Activated naive CD4-positive, alpha-beta T cell treated with anti-CD3 and anti-CD28 coated beads, Interleukin-2, amount 50 U/mL, for 24 hours (primary cell): ENCODE measurements around the gene POLR3F.
"Not testable (repeated sequence)": the region's sequence is repeated elsewhere in the genome, so short reads cannot be mapped to it uniquely, and the experiment has no call there.

Experiments
- H3K27ac Mint-ChIP-seq: one replicate; pipeline ENCODE4 v1.8.0; 2021; ENCODE audit warnings: mild to moderate bottlenecking, mixed read lengths
- H3K27me3 Mint-ChIP-seq: one replicate; pipeline ENCODE4 v1.8.0; 2021; ENCODE audit warnings: mixed read lengths
- H3K36me3 Mint-ChIP-seq: one replicate; pipeline ENCODE4 v1.8.0; 2021; ENCODE audit warnings: mixed read lengths
- H3K4me1 Mint-ChIP-seq: one replicate; pipeline ENCODE4 v1.8.0; 2021; ENCODE audit warnings: mixed read lengths
- H3K4me3 Mint-ChIP-seq: one replicate; pipeline ENCODE4 v1.8.0; 2021; ENCODE audit warnings: mild to moderate bottlenecking, mixed read lengths
- H3K9me3 Mint-ChIP-seq: one replicate; pipeline ENCODE4 v1.8.0; 2021; ENCODE audit warnings: mixed read lengths

POLR3F gene

GRCh38 chr20:18526761-18527160 is 59.6 kb downstream of the POLR3F start:
- H3K27me3 Mint-ChIP-seq, H3K27ac Mint-ChIP-seq, H3K9me3 Mint-ChIP-seq, H3K4me3 Mint-ChIP-seq, H3K4me1 Mint-ChIP-seq: not testable (repeated sequence)
- H3K36me3 Mint-ChIP-seq = peaks cover 22% of the 10 kb centered on the region

- H3K27me3 Mint-ChIP-seq = no peaks in the 10 kb centered on the region
- H3K27ac Mint-ChIP-seq = no peak overlapping the region
- H3K9me3 Mint-ChIP-seq = no peaks in the 10 kb centered on the region
- H3K4me3 Mint-ChIP-seq = no peak overlapping the region
- H3K4me1 Mint-ChIP-seq = no peaks in the 10 kb centered on the region
- peaks cover 25% of the 10 kb centered on the region for H3K36me3 Mint-ChIP-seq
Observed at GRCh38 chr20:18527339-18527738, 60.1 kb downstream of the POLR3F start.

GRCh38 chr20:18527836-18528235 is 60.6 kb downstream of the POLR3F start:
- no peak overlapping the region for H3K4me3 Mint-ChIP-seq
- peaks cover 28% of the 10 kb centered on the region for H3K36me3 Mint-ChIP-seq
- no peak overlapping the region for H3K27ac Mint-ChIP-seq
- H3K4me1 Mint-ChIP-seq = no peaks in the 10 kb centered on the region
- H3K27me3 Mint-ChIP-seq = no peaks in the 10 kb centered on the region
- no peaks in the 10 kb centered on the region for H3K9me3 Mint-ChIP-seq

GRCh38 chr20:18529041-18529440 is 61.9 kb downstream of the POLR3F start:
- peak overlapping the region; percentile 36 for H3K27ac Mint-ChIP-seq
- H3K9me3 Mint-ChIP-seq = no peaks in the 10 kb centered on the region
- no peak overlapping the region for H3K4me3 Mint-ChIP-seq
- no peaks in the 10 kb centered on the region for H3K27me3 Mint-ChIP-seq
- no peaks in the 10 kb centered on the region for H3K4me1 Mint-ChIP-seq
- H3K36me3 Mint-ChIP-seq = peaks cover 28% of the 10 kb centered on the region

- H3K27ac Mint-ChIP-seq = no peak overlapping the region
- H3K4me1 Mint-ChIP-seq = no peaks in the 10 kb centered on the region
- no peak overlapping the region for H3K4me3 Mint-ChIP-seq
- no peaks in the 10 kb centered on the region for H3K9me3 Mint-ChIP-seq
- peaks cover 28% of the 10 kb centered on the region for H3K36me3 Mint-ChIP-seq
- H3K27me3 Mint-ChIP-seq = no peaks in the 10 kb centered on the region
Observed at GRCh38 chr20:18532626-18533025, 65.4 kb downstream of the POLR3F start.

- Mint-ChIP-seq H3K4me1 (no peaks in the 10 kb centered on the region), H3K36me3 (peaks cover 28% of the 10 kb centered on the region), H3K27ac (no peak overlapping the region), H3K9me3 (no peaks in the 10 kb centered on the region), H3K4me3 (no peak overlapping the region), H3K27me3 (no peaks in the 10 kb centered on the region)
Observed at GRCh38 chr20:18533491-18533890, 66.3 kb downstream of the POLR3F start.

- Mint-ChIP-seq H3K27me3 (no peaks in the 10 kb centered on the region), H3K4me1 (no peaks in the 10 kb centered on the region), H3K27ac (no peak overlapping the region), H3K36me3 (peaks cover 24% of the 10 kb centered on the region), H3K9me3 (no peaks in the 10 kb centered on the region), H3K4me3 (no peak overlapping the region)
Observed at GRCh38 chr20:18533978-18534644, 66.9 kb downstream of the POLR3F start.
